Trophoblast cell (in vitro differentiated cells and primary cell): ENCODE measurements around the gene CASP8.
A peak's percentile ranks its signal among the peaks of the same experiment; 100 is the strongest.

Experiments used
- DNase-seq, 2 donors: peaks; one replicate each; pipeline ENCODE4 v3.0.0-alpha.2; 2016
- H2AFZ ChIP-seq: 2 replicates; pipeline ENCODE4 v1.6.1; 2013; ENCODE audit warnings: low read length, moderate library complexity, mild to moderate bottlenecking; ENCODE audit not compliant: insufficient read depth, poor library complexity
- H2AK5ac ChIP-seq: 2 replicates; pipeline ENCODE4 v1.6.1; 2013; ENCODE audit warnings: mild to moderate bottlenecking, low read length
- H2BK120ac ChIP-seq: 2 replicates; pipeline ENCODE4 v1.6.1; 2013; ENCODE audit warnings: low read length, mild to moderate bottlenecking, moderate library complexity; ENCODE audit not compliant: insufficient read depth, poor library complexity
- H2BK12ac ChIP-seq: 2 replicates; pipeline ENCODE4 v1.6.1; 2013; ENCODE audit warnings: mild to moderate bottlenecking, low read length, moderate library complexity
- H2BK5ac ChIP-seq: 2 replicates; pipeline ENCODE4 v1.6.1; 2013; ENCODE audit warnings: low read length, low read depth, moderate library complexity, mild to moderate bottlenecking; ENCODE audit not compliant: poor library complexity
- H3K14ac ChIP-seq: 2 replicates; pipeline ENCODE4 v1.6.1; 2013; ENCODE audit warnings: mild to moderate bottlenecking, low read length
- H3K18ac ChIP-seq: 2 replicates; pipeline ENCODE4 v1.6.1; 2013; ENCODE audit warnings: mild to moderate bottlenecking, low read length
- H3K23ac ChIP-seq: 2 replicates; pipeline ENCODE4 v1.6.1; 2013; ENCODE audit warnings: low read length
- H3K27ac ChIP-seq: 2 replicates; pipeline ENCODE4 v1.5.1; 2013; ENCODE audit warnings: low read depth, mild to moderate bottlenecking, inconsistent platforms, low read length, moderate library complexity
- H3K27me3 ChIP-seq: 2 replicates; pipeline ENCODE4 v1.6.1; 2013; ENCODE audit warnings: inconsistent platforms, mild to moderate bottlenecking, low read length, moderate library complexity; ENCODE audit not compliant: insufficient read depth
- H3K36me3 ChIP-seq, 2 experiments: 1 replicate in 1 of 2; 2 replicates in 1 of 2; pipeline ENCODE4 v1.6.1; 2013; ENCODE audit warnings: low read length in 2 of 2, mild to moderate bottlenecking in 2 of 2, moderate library complexity in 1 of 2; ENCODE audit not compliant: insufficient read depth in 2 of 2, control insufficient read depth in 1 of 2
- H3K4ac ChIP-seq: 2 replicates; pipeline ENCODE4 v1.6.1; 2013; ENCODE audit warnings: low read depth, mild to moderate bottlenecking, low read length, moderate library complexity
- H3K4me1 ChIP-seq, 2 experiments: 1 replicate in 1 of 2; 2 replicates in 1 of 2; pipeline ENCODE4 v1.6.1; 2013; ENCODE audit warnings: low read length in 2 of 2, mild to moderate bottlenecking in 2 of 2, moderate library complexity in 1 of 2; ENCODE audit not compliant: insufficient read depth in 2 of 2, control insufficient read depth in 1 of 2
- H3K4me2 ChIP-seq: 2 replicates; pipeline ENCODE4 v1.6.1; 2013; ENCODE audit warnings: inconsistent platforms, mild to moderate bottlenecking, low read length, moderate library complexity
- H3K4me3 ChIP-seq: 2 replicates; pipeline ENCODE4 v1.5.1; 2013; ENCODE audit warnings: mild to moderate bottlenecking, low read depth, low read length, inconsistent platforms
- H3K79me1 ChIP-seq: one replicate; pipeline ENCODE4 v1.6.1; 2013; ENCODE audit warnings: low read length
- H3K79me2 ChIP-seq: 2 replicates; pipeline ENCODE4 v1.6.1; 2013; ENCODE audit warnings: low read length, mild to moderate bottlenecking; ENCODE audit not compliant: control insufficient read depth, insufficient read depth, poor library complexity
- H3K9ac ChIP-seq: 2 replicates; pipeline ENCODE4 v1.6.1; 2013; ENCODE audit warnings: mild to moderate bottlenecking, low read length
- H3K9me3 ChIP-seq: 2 replicates; pipeline ENCODE4 v1.6.1; 2013; ENCODE audit warnings: low read depth, mild to moderate bottlenecking, control low read depth, inconsistent platforms, low read length; ENCODE audit not compliant: insufficient read depth
- H4K12ac ChIP-seq: 2 replicates; pipeline ENCODE4 v1.6.1; 2013; ENCODE audit warnings: low read depth, mild to moderate bottlenecking, low read length, moderate library complexity
- H4K8ac ChIP-seq: 2 replicates; pipeline ENCODE4 v1.6.1; 2013; ENCODE audit warnings: low read depth, mild to moderate bottlenecking, low read length, moderate library complexity
- H4K91ac ChIP-seq: one replicate; pipeline ENCODE4 v1.6.1; 2013; ENCODE audit warnings: low read depth, mild to moderate bottlenecking, low read length, moderate library complexity
- WGBS: extraction: QIAGEN DNeasy Blood & Tissue Kit; methylation state at CpG from one replicate; pipeline ENCODE4 v1.1.7; 2013; ENCODE audit warnings: missing lambda C conversion rate; ENCODE audit not compliant: insufficient read length, insufficient coverage; ENCODE audit errors: extremely low coverage; 5-methylcytosine and 5-hydroxymethylcytosine counted together

Gene CASP8

GRCh38 chr2:201219328-201220096, 40.8 kb upstream of the CASP8 start:
- H2BK12ac ChIP-seq, result no peak overlapping the region
- no peak overlapping the region for H2AK5ac ChIP-seq
- no peak overlapping the region for H2BK120ac ChIP-seq
- H3K79me2 ChIP-seq, result no peaks in the 10 kb centered on the region
- H3K4ac ChIP-seq, result no peak overlapping the region
- H3K23ac ChIP-seq, result no peak overlapping the region
- no peak overlapping the region for H2AFZ ChIP-seq
- no peak for DNase-seq
- no peak overlapping the region for H4K91ac ChIP-seq
- no peak overlapping the region for H3K4me2 ChIP-seq
- H2BK5ac ChIP-seq, result no peak overlapping the region
- H3K18ac ChIP-seq, result no peak overlapping the region
- H3K9ac ChIP-seq, result no peak overlapping the region
- no peaks in the 10 kb centered on the region for H3K36me3 ChIP-seq
- H3K4me3 ChIP-seq, result no peak overlapping the region
- H3K9me3 ChIP-seq, result no peaks in the 10 kb centered on the region
- no CpG with 5 or more reads among the region's 5 CpGs for WGBS
- no peaks in the 10 kb centered on the region for H3K27me3 ChIP-seq
- H3K4me1 ChIP-seq, result peaks cover 4 to 6% of the 10 kb centered on the region in 2 experiments
- H4K8ac ChIP-seq, result no peak overlapping the region
- no peak overlapping the region for H3K27ac ChIP-seq
- no peaks in the 10 kb centered on the region for H3K79me1 ChIP-seq
- no peak overlapping the region for H3K14ac ChIP-seq
- no peak overlapping the region for H4K12ac ChIP-seq

- Histone ChIP-seq H3K14ac (no peak overlapping the region), H3K27me3 (no peaks in the 10 kb centered on the region), H3K18ac (no peak overlapping the region), H3K4ac (no peak overlapping the region), H2BK12ac (no peak overlapping the region), H2AK5ac (no peak overlapping the region), H3K27ac (no peak overlapping the region), H3K23ac (no peak overlapping the region), H3K4me1 (peaks cover 4 to 6% of the 10 kb centered on the region in 2 experiments), H3K4me3 (no peak overlapping the region), H2AFZ (no peak overlapping the region), H3K79me2 (no peaks in the 10 kb centered on the region), H4K91ac (no peak overlapping the region), H3K9ac (no peak overlapping the region), H4K12ac (no peak overlapping the region), H2BK5ac (no peak overlapping the region), H3K4me2 (no peak overlapping the region), H3K36me3 (no peaks in the 10 kb centered on the region), H4K8ac (no peak overlapping the region), H3K79me1 (no peaks in the 10 kb centered on the region), H2BK120ac (no peak overlapping the region), H3K9me3 (no peaks in the 10 kb centered on the region)
- WGBS, result no CpG with 5 or more reads among the region's 4 CpGs
- DNase-seq, result no peak
Observed at GRCh38 chr2:201220102-201220570, 40.2 kb upstream of the CASP8 start.

GRCh38 chr2:201223089-201224073, 37.0 kb upstream of the CASP8 start:
- Histone ChIP-seq H4K8ac (no peak overlapping the region), H3K4ac (no peak overlapping the region), H3K9ac (no peak overlapping the region), H3K4me3 (no peak overlapping the region), H3K79me2 (no peaks in the 10 kb centered on the region), H3K18ac (no peak overlapping the region), H2BK12ac (no peak overlapping the region), H2BK5ac (no peak overlapping the region), H3K36me3 (no peaks in the 10 kb centered on the region), H3K4me2 (no peak overlapping the region), H3K4me1 (peaks cover 4 to 6% of the 10 kb centered on the region in 2 experiments), H3K14ac (no peak overlapping the region), H3K27ac (no peak overlapping the region), H3K9me3 (no peaks in the 10 kb centered on the region), H4K91ac (no peak overlapping the region), H2AK5ac (no peak overlapping the region), H4K12ac (no peak overlapping the region), H3K79me1 (no peaks in the 10 kb centered on the region), H2BK120ac (no peak overlapping the region), H3K27me3 (no peaks in the 10 kb centered on the region), H2AFZ (no peak overlapping the region), H3K23ac (no peak overlapping the region)
- no peak for DNase-seq
- WGBS, result no CpG with 5 or more reads among the region's 8 CpGs

- Histone ChIP-seq H3K4ac (no peak overlapping the region), H3K36me3 (no peaks in the 10 kb centered on the region), H3K9ac (no peak overlapping the region), H3K27me3 (no peaks in the 10 kb centered on the region), H4K8ac (no peak overlapping the region), H3K27ac (no peak overlapping the region), H4K12ac (no peak overlapping the region), H2BK5ac (no peak overlapping the region), H4K91ac (no peak overlapping the region), H3K4me2 (no peak overlapping the region), H3K18ac (no peak overlapping the region), H3K4me3 (no peak overlapping the region), H3K14ac (no peak overlapping the region), H2BK12ac (no peak overlapping the region), H3K79me1 (peaks cover 2% of the 10 kb centered on the region), H3K23ac (no peak overlapping the region), H2BK120ac (no peak overlapping the region), H3K9me3 (no peaks in the 10 kb centered on the region), H2AK5ac (no peak overlapping the region), H3K4me1 (no peaks in the 10 kb centered on the region), H3K79me2 (no peaks in the 10 kb centered on the region), H2AFZ (no peak overlapping the region)
- DNase-seq, result peak in 1 of 2 donors; percentile 26
- no CpG with 5 or more reads among the region's 3 CpGs for WGBS
Observed at GRCh38 chr2:201228271-201228911, 31.9 kb upstream of the CASP8 start.
